Stimulated activated CD8-positive, alpha-beta memory T cell treated with anti-CD3 and anti-CD28 coated beads, Interleukin-2, amount 100 ng/mL, for 1 hour (primary cell): ENCODE measurements around the gene ZC3H18.
A peak's percentile ranks its signal among the peaks of the same experiment; 100 is the strongest.

ENCODE experiments used
- DNase-seq, 2 donors: peaks; one replicate each; pipeline ENCODE4 v3.0.0-alpha.2; 2020; ENCODE audit warnings: low read depth in 2 of 2

The ZC3H18 gene

GRCh38 chr16:88549671-88550245, 20.4 kb upstream of the ZC3H18 start:
- DNase-seq = no peak

GRCh38 chr16:88550246-88550661, 19.9 kb upstream of the ZC3H18 start:
- DNase-seq = no peak

- no peak for DNase-seq
Measured at GRCh38 chr16:88552166-88552565, 18.0 kb upstream of the ZC3H18 start.

GRCh38 chr16:88552815-88553214, 17.4 kb upstream of the ZC3H18 start:
- DNase-seq = no peak

- no peak for DNase-seq
Measured at GRCh38 chr16:88553739-88554138, 16.5 kb upstream of the ZC3H18 start.

GRCh38 chr16:88554711-88555264, 15.4 kb upstream of the ZC3H18 start:
- no peak for DNase-seq

GRCh38 chr16:88556294-88556988, 13.8 kb upstream of the ZC3H18 start:
- DNase-seq = no peak

GRCh38 chr16:88558457-88559442, 11.5 kb upstream of the ZC3H18 start:
- DNase-seq = no peak

- no peak for DNase-seq
Measured at GRCh38 chr16:88560714-88561484, 9.3 kb upstream of the ZC3H18 start.

- peak; percentile 34 to 36 for DNase-seq
Measured at GRCh38 chr16:88561485-88562359, 8.5 kb upstream of the ZC3H18 start.

- no peak for DNase-seq
Measured at GRCh38 chr16:88566158-88566557, 4.0 kb upstream of the ZC3H18 start.

- no peak for DNase-seq
Measured at GRCh38 chr16:88568710-88569613, 1.2 kb upstream of the ZC3H18 start.

GRCh38 chr16:88569614-88569984, 604 bp upstream of the ZC3H18 start:
- peak in 1 of 2 donors; percentile 16 for DNase-seq

GRCh38 chr16:88570691-88571092, 489 bp downstream of the ZC3H18 start:
- DNase-seq = no peak

GRCh38 chr16:88575251-88575650, 5.0 kb downstream of the ZC3H18 start:
- no peak for DNase-seq

GRCh38 chr16:88576307-88576706, 6.1 kb downstream of the ZC3H18 start:
- no peak for DNase-seq

GRCh38 chr16:88577166-88577565, 7.0 kb downstream of the ZC3H18 start:
- DNase-seq = no peak

- DNase-seq = no peak
Measured at GRCh38 chr16:88578446-88579313, 8.5 kb downstream of the ZC3H18 start.
